K562 (cell line): ENCODE data around the gene OR10H2. TPM values are rescaled to one million over a fixed set of nuclear protein-coding genes. Genes with fewer than 3 reads are reported as not detected.

Source experiments
- ATAC-seq: fragments of 200-7000 bp; cut with Tn5 transposase; 3 replicates; pipeline ENCODE4 v1.9.1; 2020; ENCODE audit warnings: moderate library complexity
- BruUV-seq: library from RNA; stranded (reverse); fragments of 400-500 nt; replicated peaks from 2 replicates; lab custom pipeline; 2021; lab: Mats Ljungman, UMichigan
- CTCF ChIA-PET: fragments of 300-600 bp; formaldehyde crosslinking; extraction: SDS; loops from one replicate; lab custom pipeline; 2021; ENCODE audit warnings: low intra/inter-chr PET ratio; lab: Yijun Ruan, JAX
- POLR2A ChIA-PET: fragments of 300-600, 350-650 bp; sonication (Branson Sonifier 250); formaldehyde crosslinking; extraction: SDS; loops from one replicate; lab custom pipeline; 2021; ENCODE audit warnings: antibody characterized with exemption, inconsistent platforms; lab: Yijun Ruan, JAX
- DNase-seq, 4 experiments: peaks; one replicate each; pipeline versions ENCODE4 v3.0.0 to v3.0.0-alpha.2; 2011 to 2018; ENCODE audit warnings: low spot score in 3 of 4, mixed read lengths in 3 of 4; ENCODE audit errors: extremely low read depth in 1 of 4
- FAIRE-seq: peaks from 2 replicates; lab custom pipeline; 2011; peaks lifted over from hg19 to GRCh38; lab: Jason Lieb, UNC
- H2AFZ ChIP-seq: 2 replicates; pipeline ENCODE4 v1.6.0; 2011; ENCODE audit warnings: low read depth, low read length, control low read depth, inconsistent platforms
- H3K27ac ChIP-seq: fragments of 200-600 bp; 3 replicates; pipeline ENCODE4 v1.8.0; 2011; ENCODE audit warnings: low read depth, mild to moderate bottlenecking, control low read depth, inconsistent platforms, low read length, moderate library complexity, mixed read lengths; ENCODE audit errors: extremely low read depth
- H3K27me3 ChIP-seq, 2 experiments: fragments of 300-600 bp in 1 of 2; 2 replicates in 1 of 2; 3 replicates in 1 of 2; pipeline versions ENCODE4 v1.6.0 to v1.8.0; 2011; ENCODE audit warnings: inconsistent platforms in 2 of 2, low read length in 2 of 2, mild to moderate bottlenecking in 1 of 2, mixed read lengths in 1 of 2, moderate library complexity in 1 of 2; ENCODE audit not compliant: control insufficient read depth in 2 of 2, insufficient read depth in 2 of 2
- H3K36me3 ChIP-seq: fragments of 300-600 bp; 3 replicates; pipeline ENCODE4 v1.8.0; 2011; ENCODE audit warnings: mild to moderate bottlenecking, low read length, inconsistent platforms; ENCODE audit not compliant: control insufficient read depth, insufficient read depth
- H3K4me1 ChIP-seq, 2 experiments: fragments of 200-600 bp in 1 of 2; replicated peaks in 1 of 2; 2 replicates in 1 of 2; 3 replicates in 1 of 2; pipeline versions ENCODE4 v1.5.1 to v1.8.0; 2011; ENCODE audit warnings: inconsistent platforms in 2 of 2, low read length in 2 of 2, mild to moderate bottlenecking in 1 of 2, mixed read lengths in 1 of 2, moderate library complexity in 1 of 2; ENCODE audit not compliant: control insufficient read depth in 2 of 2, insufficient read depth in 2 of 2
- H3K4me2 ChIP-seq: 2 replicates; pipeline ENCODE4 v1.6.1; 2011; ENCODE audit warnings: low read length, control low read depth, inconsistent platforms, mixed read lengths; ENCODE audit not compliant: insufficient read depth
- H3K4me3 ChIP-seq: fragments of 200-600 bp; sonication (generic), shearing (Covaris generic); 2 replicates; pipeline ENCODE4 v1.5.1; 2016; ENCODE audit warnings: control low read depth, inconsistent platforms
- H3K79me2 ChIP-seq: fragments of 200-600 bp; 3 replicates; pipeline ENCODE4 v1.8.0; 2011; ENCODE audit warnings: low read length, inconsistent platforms; ENCODE audit not compliant: control insufficient read depth, insufficient read depth
- H3K9ac ChIP-seq, 2 experiments: 2 replicates each; pipeline versions ENCODE4 v1.6.0 to v1.6.1; 2011; ENCODE audit warnings: low read depth in 2 of 2, low read length in 2 of 2, control low read depth in 1 of 2, inconsistent platforms in 1 of 2, mild to moderate bottlenecking in 1 of 2, mixed read lengths in 1 of 2; ENCODE audit not compliant: insufficient read depth in 1 of 2
- H3K9me1 ChIP-seq: one replicate; pipeline ENCODE4 v1.6.0; 2011; ENCODE audit warnings: inconsistent platforms, mild to moderate bottlenecking, low read length, moderate library complexity; ENCODE audit not compliant: control insufficient read depth, insufficient read depth
- H3K9me3 ChIP-seq: replicated peaks from 2 replicates; pipeline ENCODE4 v1.5.1; 2011; ENCODE audit warnings: low read depth, low read length, inconsistent platforms; ENCODE audit not compliant: control insufficient read depth, insufficient read depth
- H4K20me1 ChIP-seq: replicated peaks from 2 replicates; pipeline ENCODE4 v1.6.1; 2011; ENCODE audit warnings: low read length, inconsistent platforms, mixed read lengths; ENCODE audit not compliant: control insufficient read depth, insufficient read depth
- BACH1 ChIP-seq: fragments of 200-800 bp; sonication (Bioruptor generic); IDR thresholded peaks from 2 replicates; pipeline ENCODE4 v1.6.1; 2016; ENCODE audit warnings: missing genetic modification characterization, missing compliant biosample characterization
- EHMT2 ChIP-seq: fragments of 450-650 bp; IDR thresholded peaks from 2 replicates; pipeline ENCODE4 v1.6.1; 2018; ENCODE audit warnings: antibody characterized with exemption
- GATA2 ChIP-seq: sonication (generic); formaldehyde crosslinking; IDR thresholded peaks from 2 replicates; pipeline ENCODE4 v1.4.0; 2020; ENCODE audit warnings: mild to moderate bottlenecking, missing genetic modification reagents
- HDAC6 ChIP-seq: IDR thresholded peaks from 2 replicates; pipeline ENCODE4 v1.6.1; 2012; ENCODE audit warnings: low read depth, mild to moderate bottlenecking, control low read depth, inconsistent platforms, low read length, moderate library complexity
- HNRNPUL1 ChIP-seq: fragments of 200-400 bp; formaldehyde crosslinking; IDR thresholded peaks from 2 replicates; pipeline ENCODE4 v1.6.1; 2017; ENCODE audit warnings: low read length
- MLLT1 ChIP-seq, 2 experiments: fragments of 450-650 bp; IDR thresholded peaks; 2 replicates each; pipeline ENCODE4 v1.6.1; 2016
- SUPT5H ChIP-seq: fragments of 450-650 bp; IDR thresholded peaks from 2 replicates; pipeline ENCODE4 v1.6.1; 2016
- ZBTB40 ChIP-seq, 2 experiments: fragments of 450-650 bp in 1 of 2; sonication (generic) in 1 of 2; formaldehyde crosslinking in 1 of 2; IDR thresholded peaks; 2 replicates each; pipeline versions ENCODE4 v1.7.1 to v1.9.0; 2016 to 2022; ENCODE audit warnings: inconsistent platforms in 1 of 2, mild to moderate bottlenecking in 1 of 2, missing genetic modification reagents in 1 of 2
- ZNF57 ChIP-seq: fragments of 450-650 bp; formaldehyde crosslinking; IDR thresholded peaks from 2 replicates; pipeline ENCODE4 v1.4.0; 2020; ENCODE audit warnings: mild to moderate bottlenecking, moderate library complexity
- ZNF584 ChIP-seq: fragments of 200-800 bp; sonication (Bioruptor generic); IDR thresholded peaks from 2 replicates; pipeline ENCODE4 v1.6.1; 2016; ENCODE audit warnings: low read depth, mild to moderate bottlenecking, missing genetic modification characterization, missing compliant biosample characterization
- ZNF707 ChIP-seq: fragments of 250-450 bp; sonication (Bioruptor Pico); conservative IDR thresholded peaks from 2 replicates; pipeline ENCODE4 v1.8.0; 2022; ENCODE audit warnings: inconsistent platforms, mild to moderate bottlenecking, moderate library complexity
- WGBS: fragments of 100-300 bp; shearing (Covaris generic); methylation state at CpG from one replicate; pipeline ENCODE4 v1.1.6; 2016; ENCODE audit warnings: low coverage, mixed read lengths; ENCODE audit not compliant: insufficient coverage; ENCODE audit errors: missing lambda C conversion rate; 5-methylcytosine and 5-hydroxymethylcytosine counted together
- in situ Hi-C: fragments of 300-500 bp; cut with MboI; formaldehyde crosslinking; loops from 4 replicates; pipeline ENCODE4 v1.15.0; 2018; ENCODE audit warnings: inconsistent platforms, mixed read lengths
- intact Hi-C: fragments of 100-400 bp; cut with micrococcal nuclease; formaldehyde crosslinking; loops from 2 replicates; pipeline ENCODE4 v1.14.2; 2022
- polyA plus RNA-seq, 8 experiments: library from polyadenylated mRNA; depleted of rRNA in 4 of 8; stranded (reverse) in 5 of 8; unstranded in 3 of 8; fragments of >200 nt; fragmentation: Nextera tagmentation in 2 of 8; fragmentation: Illumina TruSeq in 1 of 8; extraction: Ambion mirVana in 2 of 8; extraction: Trizol in 1 of 8; gene quantifications; 2 replicates each; pipeline versions ENCODE4 v1.2.1 to v1.2.3, GENCODE V29; 2011 to 2014; ENCODE audit warnings: inconsistent platforms in 1 of 8, missing spikeins in 1 of 8
- total RNA-seq, 7 experiments: library from RNA; depleted of rRNA in 6 of 7; stranded (reverse); fragments of >200 nt in 6 of 7; fragmentation: Illumina TruSeq in 2 of 7; extraction: Trizol in 2 of 7; gene quantifications; 2 replicates each; pipeline versions ENCODE4 v1.2.1 to v1.2.3, GENCODE V29; 2011 to 2021; ENCODE audit warnings: low replicate concordance in 1 of 7

OR10H2 gene
- total and polyA plus RNA-seq, 9 of the 15 experiments (the other 6 are each of a cell fraction or from before 2014, with no cell fraction given): not detected

- Histone ChIP-seq H3K4me3 (peak overlapping the region; percentile 12; the same call in 1 of the 2 replicates), H3K9me3 (no peaks in the 10 kb centered on the region), H3K79me2 (no peaks in the 10 kb centered on the region), H3K4me1 (peaks cover 0 to 4% of the 10 kb centered on the region in 2 experiments; a peak in 2 of 5 replicates), H3K9ac (no peak overlapping the region), H3K4me2 (no peak overlapping the region; the same call in 1 of the 2 replicates), H4K20me1 (no peaks in the 10 kb centered on the region), H3K36me3 (no peaks in the 10 kb centered on the region), H2AFZ (peak overlapping the region; percentile 65; the same call in 1 of the 2 replicates), H3K27ac (no peak overlapping the region), H3K9me1 (no peaks in the 10 kb centered on the region), H3K27me3 (peaks cover 0 to 4% of the 10 kb centered on the region in 2 experiments; a peak in 1 of 5 replicates)
- BruUV-seq: no TSS peak
- intact Hi-C loops: no loop called here
- FAIRE-seq (no peak), DNase-seq (peak in 1 of 4 experiments; percentile 18), ATAC-seq (peak; percentile 57; the same call in 1 of the 3 replicates)
- in situ Hi-C loops: no loop called here
- ChIA-PET CTCF (no interaction called here), POLR2A (no interaction called here)
- 3% methylated on average over 18 of the region's 19 CpGs for WGBS
- TF ChIP-seq ZBTB40 (IDR thresholded peaks at IDR 0.05) (peak; percentile 70), ZBTB40 (CRISPR knock-in tag; IDR thresholded peaks at IDR 0.05) (no peak), BACH1 (no peak), MLLT1 (IDR thresholded peaks at IDR 0.05) (no peak), ZNF57 (CRISPR knock-in tag) (no peak), HDAC6 (no peak), SUPT5H (no peak), EHMT2 (peak; percentile 53; the same call in 1 of the 2 replicates), ZNF584 (CRISPR knock-in tag) (no peak), ZNF707 (no peak), HNRNPUL1 (no peak), GATA2 (CRISPR knock-in tag) (no peak)
Measured at GRCh38 chr19:15696654-15697194, 31.1 kb upstream of the OR10H2 start.
